GM12892 (cell line): ENCODE measurements around the gene C1orf226.

Experiments used
- POLR2A ChIP-seq: IDR thresholded peaks from 2 replicates; pipeline ENCODE4 v1.6.1; 2011; ENCODE audit warnings: low read depth, low read length, control low read depth
- POLR2AphosphoS5 ChIP-seq: IDR thresholded peaks from 2 replicates; pipeline ENCODE4 v1.6.1; 2011; ENCODE audit warnings: low read depth, low read length, control low read depth
- TAF1 ChIP-seq: IDR thresholded peaks from 2 replicates; pipeline ENCODE4 v1.6.1; 2011; ENCODE audit warnings: low read depth, mild to moderate bottlenecking, control low read depth, low read length, borderline replicate concordance

DNA sequence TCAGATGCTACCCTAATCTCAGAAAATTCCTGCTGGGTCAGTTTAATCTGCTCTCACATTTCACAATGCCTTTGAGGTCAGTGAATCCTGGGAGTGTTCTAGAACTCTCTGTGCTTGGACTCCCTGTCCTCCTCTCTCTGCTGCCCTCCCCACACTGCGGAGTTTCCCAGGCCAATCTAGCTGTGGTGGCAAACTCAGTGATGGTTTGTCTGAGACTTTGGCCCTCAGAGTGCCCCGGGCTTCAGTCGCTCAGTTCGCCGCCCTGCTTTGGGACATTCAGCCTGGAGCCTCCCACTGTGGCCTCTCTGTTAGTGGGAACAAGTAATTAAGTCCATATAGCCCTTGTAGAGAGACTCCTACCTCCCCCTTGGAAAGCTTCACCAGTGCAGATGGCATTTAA lies 7.1 kb downstream of the C1orf226 start:
- TF ChIP-seq POLR2AphosphoS5 = no peak
- no peak for TF ChIP-seq POLR2A
- TF ChIP-seq TAF1 = no peak
